ENCODE measurements around the gene STAB2.

GRCh38 chr12:103620395-103620794 is 33.3 kb downstream of the STAB2 start:
- no peak for TF ChIP-seq CTCF (IDR thresholded peaks at IDR 0.05 in 4 of 5, conservative IDR thresholded peaks at IDR 0.05 in 1 of 5)
- no peak for TF ChIP-seq POLR2A (IDR thresholded peaks at IDR 0.05)

All from gastrocnemius medialis (tissue), 4 donors.